Gastroesophageal sphincter (tissue), 4 donors: ENCODE data around the gene SLC24A3. TPM values are rescaled to one million over a fixed set of nuclear protein-coding genes. Genes with fewer than 3 reads are reported as not detected.

Source experiments
- ATAC-seq: fragments of 150-250 bp; one replicate; pipeline ENCODE4 v1.9.1; 2016; ENCODE audit warnings: mild to moderate bottlenecking, moderate library complexity
- H3K27ac ChIP-seq, 4 donors: fragments of 200-600 bp; sonication (generic) in 3 of 4; 1 replicate in 3 of 4; 2 replicates in 1 of 4; pipeline ENCODE4 v1.5.1; 2016 to 2019
- H3K27me3 ChIP-seq: fragments of 200-600 bp; sonication (generic); one replicate; pipeline ENCODE4 v1.5.1; 2019
- H3K36me3 ChIP-seq, 2 donors: fragments of 200-600 bp; sonication (generic); one replicate each; pipeline ENCODE4 v1.5.1; 2019; ENCODE audit warnings: control low read depth in 1 of 2
- H3K4me1 ChIP-seq, 3 donors: fragments of 200-600 bp; sonication (generic); 1 replicate in 2 of 3; 2 replicates in 1 of 3; pipeline ENCODE4 v1.5.1; 2016 to 2019; ENCODE audit warnings: control low read depth in 2 of 3
- H3K4me3 ChIP-seq, 2 donors: fragments of 200-600 bp; sonication (generic); one replicate each; pipeline ENCODE4 v1.5.1; 2019; ENCODE audit warnings: mild to moderate bottlenecking in 1 of 2, moderate library complexity in 1 of 2
- H3K9me3 ChIP-seq, 3 donors: fragments of 200-600 bp; sonication (generic); one replicate each; pipeline ENCODE4 v1.5.1; 2017 to 2019; ENCODE audit warnings: control low read depth in 2 of 3
- EP300 ChIP-seq: sonication (generic); formaldehyde crosslinking; IDR thresholded peaks from one replicate; pipeline ENCODE4 v1.6.1; 2017; ENCODE audit warnings: antibody characterized with exemption, mild to moderate bottlenecking
- POLR2A ChIP-seq, 2 donors: fragments of 450-650 bp; IDR thresholded peaks; one replicate each; pipeline ENCODE4 v1.6.1; 2017; ENCODE audit warnings: antibody characterized with exemption in 2 of 2, mild to moderate bottlenecking in 2 of 2, moderate library complexity in 1 of 2
- POLR2AphosphoS5 ChIP-seq: sonication (generic); formaldehyde crosslinking; IDR thresholded peaks from one replicate; pipeline ENCODE4 v1.6.1; 2017; ENCODE audit warnings: antibody characterized with exemption
- WGBS, 2 donors: methylation state at CpG; one replicate each; pipeline ENCODE4 v1.1.5; 2018; ENCODE audit warnings: low coverage in 1 of 2; 5-methylcytosine and 5-hydroxymethylcytosine counted together
- total RNA-seq, 4 donors: library from RNA; depleted of rRNA; stranded (reverse); fragments of >200 nt; gene quantifications; one replicate each; pipeline ENCODE4 v1.1.0, GENCODE V29; 2016
- TF ChIP-seq, protein P1 (sequence below), 4 experiments: fragments of 200-600 bp in 2 of 4; fragments of 450-650 bp in 2 of 4; sonication (generic) in 1 of 4; IDR thresholded peaks; one replicate each; pipeline ENCODE4 v1.5.1; 2017 to 2019; ENCODE audit warnings: antibody characterized with exemption in 4 of 4, mild to moderate bottlenecking in 2 of 4, moderate library complexity in 2 of 4

The SLC24A3 gene
- total RNA-seq, 4 donors from 2014 or later = 2.7 to 13.5 (median 5.5) TPM

- H3K9me3 ChIP-seq = no peaks in the 10 kb centered on the region
- no peak for ATAC-seq
- TF ChIP-seq EP300 (no peak), POLR2A (IDR thresholded peaks at IDR 0.05) (no peak), POLR2AphosphoS5 (no peak)
- TF ChIP-seq, protein P1, sequence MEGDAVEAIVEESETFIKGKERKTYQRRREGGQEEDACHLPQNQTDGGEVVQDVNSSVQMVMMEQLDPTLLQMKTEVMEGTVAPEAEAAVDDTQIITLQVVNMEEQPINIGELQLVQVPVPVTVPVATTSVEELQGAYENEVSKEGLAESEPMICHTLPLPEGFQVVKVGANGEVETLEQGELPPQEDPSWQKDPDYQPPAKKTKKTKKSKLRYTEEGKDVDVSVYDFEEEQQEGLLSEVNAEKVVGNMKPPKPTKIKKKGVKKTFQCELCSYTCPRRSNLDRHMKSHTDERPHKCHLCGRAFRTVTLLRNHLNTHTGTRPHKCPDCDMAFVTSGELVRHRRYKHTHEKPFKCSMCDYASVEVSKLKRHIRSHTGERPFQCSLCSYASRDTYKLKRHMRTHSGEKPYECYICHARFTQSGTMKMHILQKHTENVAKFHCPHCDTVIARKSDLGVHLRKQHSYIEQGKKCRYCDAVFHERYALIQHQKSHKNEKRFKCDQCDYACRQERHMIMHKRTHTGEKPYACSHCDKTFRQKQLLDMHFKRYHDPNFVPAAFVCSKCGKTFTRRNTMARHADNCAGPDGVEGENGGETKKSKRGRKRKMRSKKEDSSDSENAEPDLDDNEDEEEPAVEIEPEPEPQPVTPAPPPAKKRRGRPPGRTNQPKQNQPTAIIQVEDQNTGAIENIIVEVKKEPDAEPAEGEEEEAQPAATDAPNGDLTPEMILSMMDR (IDR thresholded peaks at IDR 0.05) = no peak
Observed at GRCh38 chr20:19668418-19668817, 456.0 kb downstream of the SLC24A3 start.

DNA sequence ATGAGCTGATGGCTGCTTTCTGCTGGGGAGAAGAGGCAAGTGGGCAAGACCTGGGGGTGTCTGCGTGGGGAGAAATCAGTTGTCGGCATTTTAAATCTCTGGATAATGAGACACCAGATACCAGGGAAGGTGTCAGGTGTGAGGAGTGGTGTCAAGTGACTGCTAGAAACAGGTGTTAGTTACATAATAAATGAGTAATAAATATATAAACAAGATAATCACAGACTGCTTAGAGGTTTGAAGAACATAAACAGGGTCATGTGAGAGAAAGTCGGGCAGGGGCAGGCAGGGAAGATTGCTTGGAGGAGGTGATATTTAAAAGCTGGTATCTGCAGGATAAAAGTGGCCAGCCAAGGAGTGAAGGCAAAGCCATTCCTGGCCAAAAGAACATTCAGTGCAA, 458.4 kb downstream of the SLC24A3 start:
- ATAC-seq = no peak
- no peak overlapping the region for H3K4me3 ChIP-seq
- 68 to 80% methylated on average over 3 of the region's 3 CpGs for WGBS, 2 donors
- no peaks in the 10 kb centered on the region for H3K9me3 ChIP-seq
- H3K27me3 ChIP-seq = no peaks in the 10 kb centered on the region
- no peak overlapping the region for H3K27ac ChIP-seq
- no peaks in the 10 kb centered on the region for H3K36me3 ChIP-seq
- peaks cover 0 to 8% (median 0%) of the 10 kb centered on the region in 3 donors for H3K4me1 ChIP-seq
- TF ChIP-seq POLR2AphosphoS5 (no peak), EP300 (no peak), POLR2A (IDR thresholded peaks at IDR 0.05) (no peak)
- TF ChIP-seq, protein P1 (IDR thresholded peaks at IDR 0.05) = no peak

More at GRCh38 chr20:19668418-19668817, 456.0 kb downstream of the SLC24A3 start:
- H3K4me1 ChIP-seq = peaks cover 0 to 8% (median 0%) of the 10 kb centered on the region in 3 donors
- no peaks in the 10 kb centered on the region for H3K27me3 ChIP-seq
- 79 to 86% methylated on average over 2 to 3 of the region's 3 CpGs for WGBS, 2 donors
- no peaks in the 10 kb centered on the region for H3K36me3 ChIP-seq
- H3K4me3 ChIP-seq = no peak overlapping the region
- H3K27ac ChIP-seq = no peak overlapping the region

DNA sequence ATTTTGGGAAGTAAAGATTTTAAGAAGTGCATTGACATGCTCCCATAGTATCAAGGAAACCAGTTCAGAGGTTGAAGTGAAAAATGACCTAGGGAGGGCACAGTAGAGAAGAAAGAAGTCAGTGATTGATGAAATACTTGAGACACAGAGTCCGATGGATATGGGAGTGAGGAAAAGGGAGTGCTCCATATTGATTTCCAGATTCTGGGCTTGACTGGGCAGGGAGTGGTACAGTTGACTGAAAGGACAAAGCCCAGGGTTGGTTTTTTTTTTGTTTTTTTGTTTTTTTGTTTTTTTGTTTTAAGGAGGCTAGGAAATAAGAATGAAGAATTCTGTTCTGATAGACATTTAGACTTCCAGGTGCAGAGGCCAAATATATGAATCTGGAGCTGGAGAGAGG, 458.9 kb downstream of the SLC24A3 start:
- no peaks in the 10 kb centered on the region for H3K27me3 ChIP-seq
- TF ChIP-seq POLR2A (IDR thresholded peaks at IDR 0.05) = no peak
- no peak for TF ChIP-seq POLR2AphosphoS5
- TF ChIP-seq, protein P1 (IDR thresholded peaks at IDR 0.05) = no peak
- TF ChIP-seq EP300 = no peak
- no peak overlapping the region for H3K27ac ChIP-seq
- 80 to 91% methylated on average over 1 of the region's 1 CpG for WGBS, 2 donors
- no peaks in the 10 kb centered on the region for H3K36me3 ChIP-seq
- H3K9me3 ChIP-seq = no peaks in the 10 kb centered on the region
- ATAC-seq = no peak
- peaks cover 0 to 8% (median 0%) of the 10 kb centered on the region in 3 donors for H3K4me1 ChIP-seq
- H3K4me3 ChIP-seq = no peak overlapping the region

DNA sequence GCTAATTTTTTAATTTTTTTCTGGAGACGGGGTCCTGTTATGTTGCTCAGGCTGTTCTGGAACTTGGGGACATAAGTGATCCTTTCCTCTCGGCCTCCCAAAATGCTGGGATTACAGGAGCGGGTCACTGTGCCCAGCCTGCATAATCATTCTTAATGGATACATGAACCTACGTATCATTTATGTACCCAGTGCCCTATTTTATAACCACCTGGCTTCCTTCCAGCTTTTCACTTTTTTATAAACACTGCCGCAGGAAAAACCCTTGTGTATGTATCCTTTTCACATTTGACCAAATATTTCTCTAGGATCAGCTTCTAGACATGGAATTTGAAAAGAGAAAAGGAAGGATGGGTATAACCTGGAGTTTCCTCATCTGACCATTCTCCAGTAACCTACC, 460.1 kb downstream of the SLC24A3 start:
- WGBS, 2 donors = 71 to 73% methylated on average over 4 to 5 of the region's 5 CpGs
- TF ChIP-seq POLR2A (IDR thresholded peaks at IDR 0.05) (no peak), POLR2AphosphoS5 (no peak), EP300 (no peak)
- TF ChIP-seq, protein P1 (IDR thresholded peaks at IDR 0.05) = no peak

DNA sequence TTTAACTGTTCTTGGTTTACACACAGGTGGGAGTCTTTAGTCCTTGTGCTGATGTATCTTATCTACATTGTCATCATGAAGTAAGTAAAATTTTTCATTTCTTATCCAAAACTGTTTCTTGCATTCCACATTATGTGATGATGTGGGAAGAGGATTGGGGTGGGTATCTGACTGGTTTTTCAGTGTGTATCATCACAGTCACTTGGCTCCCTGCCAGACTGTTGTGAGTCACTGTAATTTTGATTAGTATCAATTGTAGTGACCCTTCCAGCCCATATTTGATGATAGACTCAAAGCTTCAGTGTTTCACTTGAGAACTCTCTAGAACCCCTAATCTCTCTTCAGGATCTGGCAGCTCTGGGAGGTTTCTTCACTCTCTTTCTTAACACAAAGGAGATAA, 461.1 kb downstream of the SLC24A3 start:
- Histone ChIP-seq H3K36me3 (no peaks in the 10 kb centered on the region), H3K27me3 (no peaks in the 10 kb centered on the region), H3K27ac (no peak overlapping the region), H3K9me3 (no peaks in the 10 kb centered on the region), H3K4me1 (peaks cover 0 to 8% (median 0%) of the 10 kb centered on the region in 3 donors), H3K4me3 (no peak overlapping the region)
- ATAC-seq = no peak
- no peak for TF ChIP-seq EP300
- TF ChIP-seq POLR2AphosphoS5 = no peak
- TF ChIP-seq POLR2A (IDR thresholded peaks at IDR 0.05) = no peak
- TF ChIP-seq, protein P1 (IDR thresholded peaks at IDR 0.05) = no peak

More for the DNA sequence above, 460.1 kb downstream of the SLC24A3 start:
- H3K36me3 ChIP-seq = no peaks in the 10 kb centered on the region
- no peaks in the 10 kb centered on the region for H3K9me3 ChIP-seq
- peaks cover 0 to 8% (median 0%) of the 10 kb centered on the region in 3 donors for H3K4me1 ChIP-seq
- H3K27ac ChIP-seq = no peak overlapping the region
- H3K4me3 ChIP-seq = no peak overlapping the region
- no peak for ATAC-seq
- no peaks in the 10 kb centered on the region for H3K27me3 ChIP-seq
